ENCODE results near the gene AKIRIN2. TPM values are rescaled to one million over a fixed set of nuclear protein-coding genes. Genes with fewer than 3 reads are reported as not detected.

Gene AKIRIN2
- total and polyA plus RNA-seq, 9 of the 15 experiments (the other 6 are each of a cell fraction or from before 2014, with no cell fraction given): 5.8 to 63.9 (median 28.1) TPM

GRCh38 chr6:87731818-87732661 is 30.0 kb upstream of the AKIRIN2 start (continued):
- TF ChIP-seq, protein P1, sequence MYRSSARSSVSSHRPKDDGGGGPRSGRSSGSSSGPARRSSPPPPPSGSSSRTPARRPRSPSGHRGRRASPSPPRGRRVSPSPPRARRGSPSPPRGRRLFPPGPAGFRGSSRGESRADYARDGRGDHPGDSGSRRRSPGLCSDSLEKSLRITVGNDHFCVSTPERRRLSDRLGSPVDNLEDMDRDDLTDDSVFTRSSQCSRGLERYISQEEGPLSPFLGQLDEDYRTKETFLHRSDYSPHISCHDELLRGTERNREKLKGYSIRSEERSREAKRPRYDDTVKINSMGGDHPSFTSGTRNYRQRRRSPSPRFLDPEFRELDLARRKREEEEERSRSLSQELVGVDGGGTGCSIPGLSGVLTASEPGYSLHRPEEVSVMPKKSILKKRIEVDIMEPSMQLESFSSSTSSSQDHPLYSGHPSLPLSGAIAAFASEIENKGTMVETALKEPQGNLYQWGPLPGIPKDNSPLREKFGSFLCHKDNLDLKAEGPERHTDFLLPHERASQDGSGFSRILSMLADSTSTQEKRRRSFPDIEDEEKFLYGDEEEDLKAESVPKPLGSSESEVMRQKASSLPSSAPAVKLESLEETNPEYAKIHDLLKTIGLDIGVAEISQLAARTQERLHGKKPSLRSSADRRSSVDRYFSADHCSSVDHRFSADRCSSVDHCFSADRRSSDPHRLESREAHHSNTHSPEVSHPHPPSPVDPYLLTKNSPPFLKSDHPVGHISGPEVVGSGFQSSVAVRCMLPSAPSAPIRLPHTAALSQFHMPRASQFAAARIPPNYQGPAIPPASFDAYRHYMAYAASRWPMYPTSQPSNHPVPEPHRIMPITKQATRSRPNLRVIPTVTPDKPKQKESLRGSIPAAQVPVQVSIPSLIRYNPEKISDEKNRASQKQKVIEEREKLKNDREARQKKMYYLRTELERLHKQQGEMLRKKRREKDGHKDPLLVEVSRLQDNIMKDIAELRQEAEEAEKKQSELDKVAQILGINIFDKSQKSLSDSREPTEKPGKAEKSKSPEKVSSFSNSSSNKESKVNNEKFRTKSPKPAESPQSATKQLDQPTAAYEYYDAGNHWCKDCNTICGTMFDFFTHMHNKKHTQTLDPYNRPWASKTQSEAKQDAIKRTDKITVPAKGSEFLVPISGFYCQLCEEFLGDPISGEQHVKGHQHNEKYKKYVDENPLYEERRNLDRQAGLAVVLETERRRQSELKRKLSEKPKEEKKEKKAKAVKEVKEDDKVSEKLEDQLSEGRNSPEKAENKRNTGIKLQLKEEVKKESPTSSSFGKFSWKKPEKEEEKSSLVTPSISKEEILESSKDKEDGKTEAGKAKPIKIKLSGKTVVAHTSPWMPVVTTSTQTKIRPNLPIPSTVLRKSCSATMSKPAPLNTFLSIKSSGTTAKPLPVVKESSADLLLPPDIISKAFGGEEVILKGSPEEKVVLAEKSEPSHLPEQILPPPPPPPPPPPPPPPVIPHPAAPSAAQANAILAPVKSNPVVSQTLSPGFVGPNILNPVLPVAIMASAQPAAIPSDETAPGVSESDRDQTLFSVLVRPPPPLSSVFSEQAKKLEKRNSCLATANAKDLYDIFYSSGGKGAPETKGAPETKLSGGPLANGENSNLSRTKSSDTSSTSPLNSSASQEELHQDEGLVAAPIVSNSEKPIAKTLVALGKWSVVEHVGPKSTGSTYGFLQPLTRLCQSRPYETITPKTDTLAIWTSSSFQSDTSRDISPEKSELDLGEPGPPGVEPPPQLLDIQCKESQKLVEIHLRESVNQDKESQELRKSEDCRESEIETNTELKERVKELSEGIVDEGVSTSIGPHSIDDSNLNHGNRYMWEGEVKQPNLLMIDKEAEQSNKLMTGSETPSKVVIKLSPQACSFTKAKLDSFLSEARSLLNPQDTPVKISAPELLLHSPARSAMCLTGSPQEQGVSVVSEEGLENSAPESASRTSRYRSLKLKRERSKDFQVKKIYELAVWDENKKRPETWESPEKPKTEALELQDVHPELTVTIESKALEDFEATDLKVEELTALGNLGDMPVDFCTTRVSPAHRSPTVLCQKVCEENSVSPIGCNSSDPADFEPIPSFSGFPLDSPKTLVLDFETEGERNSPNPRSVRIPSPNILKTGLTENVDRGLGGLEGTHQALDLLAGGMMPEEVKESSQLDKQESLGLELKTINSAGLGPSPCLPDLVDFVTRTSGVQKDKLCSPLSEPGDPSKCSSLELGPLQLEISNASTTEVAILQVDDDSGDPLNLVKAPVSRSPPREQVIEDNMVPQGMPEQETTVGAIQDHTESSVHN (IDR thresholded peaks at IDR 0.05; ENCODE audit: borderline replicate concordance in 1 of 2, low read depth in 1 of 2): peak in 1 of 2 experiments; percentile 62; a peak in 2 of 4 replicates
- TF ChIP-seq, protein P2, sequence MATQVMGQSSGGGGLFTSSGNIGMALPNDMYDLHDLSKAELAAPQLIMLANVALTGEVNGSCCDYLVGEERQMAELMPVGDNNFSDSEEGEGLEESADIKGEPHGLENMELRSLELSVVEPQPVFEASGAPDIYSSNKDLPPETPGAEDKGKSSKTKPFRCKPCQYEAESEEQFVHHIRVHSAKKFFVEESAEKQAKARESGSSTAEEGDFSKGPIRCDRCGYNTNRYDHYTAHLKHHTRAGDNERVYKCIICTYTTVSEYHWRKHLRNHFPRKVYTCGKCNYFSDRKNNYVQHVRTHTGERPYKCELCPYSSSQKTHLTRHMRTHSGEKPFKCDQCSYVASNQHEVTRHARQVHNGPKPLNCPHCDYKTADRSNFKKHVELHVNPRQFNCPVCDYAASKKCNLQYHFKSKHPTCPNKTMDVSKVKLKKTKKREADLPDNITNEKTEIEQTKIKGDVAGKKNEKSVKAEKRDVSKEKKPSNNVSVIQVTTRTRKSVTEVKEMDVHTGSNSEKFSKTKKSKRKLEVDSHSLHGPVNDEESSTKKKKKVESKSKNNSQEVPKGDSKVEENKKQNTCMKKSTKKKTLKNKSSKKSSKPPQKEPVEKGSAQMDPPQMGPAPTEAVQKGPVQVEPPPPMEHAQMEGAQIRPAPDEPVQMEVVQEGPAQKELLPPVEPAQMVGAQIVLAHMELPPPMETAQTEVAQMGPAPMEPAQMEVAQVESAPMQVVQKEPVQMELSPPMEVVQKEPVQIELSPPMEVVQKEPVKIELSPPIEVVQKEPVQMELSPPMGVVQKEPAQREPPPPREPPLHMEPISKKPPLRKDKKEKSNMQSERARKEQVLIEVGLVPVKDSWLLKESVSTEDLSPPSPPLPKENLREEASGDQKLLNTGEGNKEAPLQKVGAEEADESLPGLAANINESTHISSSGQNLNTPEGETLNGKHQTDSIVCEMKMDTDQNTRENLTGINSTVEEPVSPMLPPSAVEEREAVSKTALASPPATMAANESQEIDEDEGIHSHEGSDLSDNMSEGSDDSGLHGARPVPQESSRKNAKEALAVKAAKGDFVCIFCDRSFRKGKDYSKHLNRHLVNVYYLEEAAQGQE (IDR thresholded peaks at IDR 0.05; ENCODE audit: borderline replicate concordance): peak; percentile 85
- TF ChIP-seq, protein P2 (CRISPR knock-in tag; IDR thresholded peaks at IDR 0.05; ENCODE audit: low read depth): no peak
- TF ChIP-seq KAT7 (CRISPR knock-in tag; IDR thresholded peaks at IDR 0.05; ENCODE audit: borderline replicate concordance) (no peak), HMG20A (CRISPR knock-in tag; conservative IDR thresholded peaks at IDR 0.05) (no peak), JUND (IDR thresholded peaks at IDR 0.05; ENCODE audit: borderline replicate concordance, low read depth, low read length) (peak; percentile 61; the same call in 1 of the 2 replicates), JUND (tag; IDR thresholded peaks at IDR 0.05; ENCODE audit: borderline replicate concordance, low read depth, low read length) (peak; percentile 63; the same call in 1 of the 3 replicates)
